CD4-positive, alpha-beta T cell treated with Interleukin-6 at 100 ng/mL for 8 hours (primary cell): ENCODE measurements around the gene TP53I11.

Source experiments
- DNase-seq: peaks from one replicate; pipeline ENCODE4 v3.0.0-alpha.2; 2020; ENCODE audit warnings: mixed read lengths, low spot score

Gene TP53I11

GRCh38 chr11:44939673-44940395 is 10.8 kb downstream of the TP53I11 start:
- no peak for DNase-seq

GRCh38 chr11:44938066-44938691 is 12.5 kb downstream of the TP53I11 start:
- DNase-seq, result no peak

GRCh38 chr11:44936951-44937543 is 13.6 kb downstream of the TP53I11 start:
- no peak for DNase-seq

- peak; percentile 68 for DNase-seq
These were observed 14.2 kb downstream of the TP53I11 start for GRCh38 chr11:44936525-44936924.

- DNase-seq, result no peak
These were observed 15.9 kb downstream of the TP53I11 start for GRCh38 chr11:44934735-44935250.

- DNase-seq, result no peak
These were observed 16.6 kb downstream of the TP53I11 start for GRCh38 chr11:44934110-44934509.

GRCh38 chr11:44931466-44931865 is 19.2 kb downstream of the TP53I11 start:
- DNase-seq, result no peak

- no peak for DNase-seq
These were observed 19.9 kb downstream of the TP53I11 start for GRCh38 chr11:44930588-44931302.

- no peak for DNase-seq
These were observed 21.9 kb downstream of the TP53I11 start for GRCh38 chr11:44928816-44929215.

GRCh38 chr11:44928144-44928543 is 22.5 kb downstream of the TP53I11 start:
- no peak for DNase-seq

GRCh38 chr11:44927174-44927661 is 23.5 kb downstream of the TP53I11 start:
- peak; percentile 52 for DNase-seq

GRCh38 chr11:44926036-44926435 is 24.6 kb downstream of the TP53I11 start:
- DNase-seq, result no peak

GRCh38 chr11:44923806-44924205 is 26.9 kb downstream of the TP53I11 start:
- DNase-seq, result no peak

- no peak for DNase-seq
These were observed 27.6 kb downstream of the TP53I11 start for GRCh38 chr11:44923115-44923514.

GRCh38 chr11:44920451-44920850 is 30.2 kb downstream of the TP53I11 start:
- no peak for DNase-seq

GRCh38 chr11:44917741-44918140 is 32.9 kb downstream of the TP53I11 start:
- DNase-seq, result no peak

GRCh38 chr11:44916801-44917385 is 33.8 kb downstream of the TP53I11 start:
- DNase-seq, result no peak

GRCh38 chr11:44916331-44916730 is 34.4 kb downstream of the TP53I11 start:
- DNase-seq, result no peak

GRCh38 chr11:44915621-44916020 is 35.1 kb downstream of the TP53I11 start:
- no peak for DNase-seq

- no peak for DNase-seq
These were observed 35.7 kb downstream of the TP53I11 start for GRCh38 chr11:44915004-44915403.

- no peak for DNase-seq
These were observed 36.6 kb downstream of the TP53I11 start for GRCh38 chr11:44914105-44914504.

GRCh38 chr11:44913502-44913901 is 37.2 kb downstream of the TP53I11 start:
- no peak for DNase-seq
